ENCODE results near the gene SLC22A2. TPM values are rescaled to one million over a fixed set of nuclear protein-coding genes. Genes with fewer than 3 reads are reported as not detected.

The SLC22A2 gene
- total and polyA plus RNA-seq, 2 donors (not counting 3 experiments of a cell fraction or from before 2014, with no cell fraction given), result not detected

DNA sequence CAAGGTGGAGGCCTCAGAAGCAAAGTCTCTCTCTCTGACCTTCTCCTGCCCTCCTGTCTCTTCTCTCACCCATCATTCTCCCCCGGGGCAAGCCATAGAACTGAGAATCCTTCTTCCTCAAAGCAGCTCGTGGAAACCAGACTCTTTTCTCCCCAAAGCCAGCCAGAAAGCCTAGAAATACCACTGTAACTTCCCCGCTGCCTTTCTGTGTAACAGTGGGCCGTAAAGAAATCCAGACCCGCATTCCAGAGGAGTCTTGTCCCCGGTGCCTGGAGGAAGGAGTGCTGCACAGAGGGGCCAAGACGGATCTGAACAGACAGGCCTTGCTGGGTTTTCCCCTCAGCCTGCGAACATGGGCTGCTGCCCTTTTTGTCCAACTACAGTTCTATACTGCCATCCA lies 977 bp upstream of the SLC22A2 start:
- TF ChIP-seq, protein P1, sequence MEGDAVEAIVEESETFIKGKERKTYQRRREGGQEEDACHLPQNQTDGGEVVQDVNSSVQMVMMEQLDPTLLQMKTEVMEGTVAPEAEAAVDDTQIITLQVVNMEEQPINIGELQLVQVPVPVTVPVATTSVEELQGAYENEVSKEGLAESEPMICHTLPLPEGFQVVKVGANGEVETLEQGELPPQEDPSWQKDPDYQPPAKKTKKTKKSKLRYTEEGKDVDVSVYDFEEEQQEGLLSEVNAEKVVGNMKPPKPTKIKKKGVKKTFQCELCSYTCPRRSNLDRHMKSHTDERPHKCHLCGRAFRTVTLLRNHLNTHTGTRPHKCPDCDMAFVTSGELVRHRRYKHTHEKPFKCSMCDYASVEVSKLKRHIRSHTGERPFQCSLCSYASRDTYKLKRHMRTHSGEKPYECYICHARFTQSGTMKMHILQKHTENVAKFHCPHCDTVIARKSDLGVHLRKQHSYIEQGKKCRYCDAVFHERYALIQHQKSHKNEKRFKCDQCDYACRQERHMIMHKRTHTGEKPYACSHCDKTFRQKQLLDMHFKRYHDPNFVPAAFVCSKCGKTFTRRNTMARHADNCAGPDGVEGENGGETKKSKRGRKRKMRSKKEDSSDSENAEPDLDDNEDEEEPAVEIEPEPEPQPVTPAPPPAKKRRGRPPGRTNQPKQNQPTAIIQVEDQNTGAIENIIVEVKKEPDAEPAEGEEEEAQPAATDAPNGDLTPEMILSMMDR (IDR thresholded peaks at IDR 0.05; ENCODE audit: extremely low read depth in 1 of 2, insufficient read depth in 1 of 2, low read depth in 1 of 2, low read length in 2 of 2), result no peak
- TF ChIP-seq POLR2A (IDR thresholded peaks at IDR 0.05; ENCODE audit: low read depth, low read length) (no peak), GATA2 (IDR thresholded peaks at IDR 0.05; ENCODE audit: insufficient read depth, insufficient read length, low read depth, low read length) (no peak), MYC (IDR thresholded peaks at IDR 0.05; ENCODE audit: low read depth, low read length) (no peak), FOS (IDR thresholded peaks at IDR 0.05; ENCODE audit: borderline replicate concordance, insufficient read depth, low read length) (no peak), EZH2 (IDR thresholded peaks at IDR 0.05; ENCODE audit: borderline replicate concordance, low read depth, low read length, severe bottlenecking) (no peak)
- H3K27me3 ChIP-seq (ENCODE audit: control insufficient read depth in 2 of 2, insufficient read depth in 2 of 2, low read length in 2 of 2), result no peaks in the 10 kb centered on the region
- no peak overlapping the region for H3K9ac ChIP-seq (replicated peaks; ENCODE audit: extremely low read depth, insufficient read depth, low read length)
- POLR2A ChIA-PET, result no interaction called here
- H3K4me1 ChIP-seq (ENCODE audit: control insufficient read depth, extremely low read depth, insufficient read depth, low read length), result no peaks in the 10 kb centered on the region
- dilution Hi-C loops (cut with MboI; ENCODE audit: extremely low pct_ligation_motif_present, low sequenced_read_pairs), result no loop called here
- CTCF ChIA-PET, result no interaction called here
- no peak overlapping the region for H3K4me2 ChIP-seq (ENCODE audit: insufficient read depth, low read length)
- no peak overlapping the region for H3K27ac ChIP-seq (ENCODE audit: insufficient read depth, low read depth, low read length)
- no TSS peak for BruUV-seq (replicated peaks)
- DNase-seq (ENCODE audit: low read depth, low spot score) (no peak), FAIRE-seq (no peak)
- no peak overlapping the region for H2AFZ ChIP-seq (ENCODE audit: low read depth, low read length)
- intact Hi-C loops (cut with micrococcal nuclease), result no loop called here
- H3K9me1 ChIP-seq (replicated peaks; ENCODE audit: control insufficient read depth, extremely low read depth, insufficient read depth, low read length), result no peaks in the 10 kb centered on the region
- no peaks in the 10 kb centered on the region for H3K36me3 ChIP-seq (ENCODE audit: control insufficient read depth in 2 of 2, extremely low read depth in 1 of 2, insufficient read depth in 2 of 2, low read length in 2 of 2)
- H4K20me1 ChIP-seq (replicated peaks; ENCODE audit: control insufficient read depth, extremely low read depth, insufficient read depth, low read length), result no peaks in the 10 kb centered on the region
- no peak overlapping the region for H3K4me3 ChIP-seq (replicated peaks in 1 of 3; ENCODE audit: insufficient read depth in 1 of 3, low read depth in 1 of 3, low read length in 3 of 3)
- H3K79me2 ChIP-seq (ENCODE audit: control insufficient read depth, insufficient read depth, low read length), result no peaks in the 10 kb centered on the region
- peaks cover 5% of the 10 kb centered on the region for H3K9me3 ChIP-seq (replicated peaks; ENCODE audit: control insufficient read depth, insufficient read depth, low read length)

DNA sequence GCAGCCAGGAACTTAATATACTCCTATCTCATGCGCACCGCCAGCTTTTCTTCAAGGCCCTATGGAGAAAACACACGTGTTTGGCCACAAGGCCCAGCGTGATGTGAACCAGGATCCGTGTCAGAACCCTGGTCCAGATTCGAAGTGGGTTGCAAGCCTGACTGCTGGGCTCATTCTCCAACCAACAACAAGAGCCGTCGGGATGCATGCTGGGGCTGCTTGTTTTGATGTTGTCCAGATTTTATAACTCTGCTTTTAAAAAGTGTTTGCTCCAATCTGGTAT lies 463 bp upstream of the SLC22A2 start:
- Histone ChIP-seq H2AFZ (ENCODE audit: low read depth, low read length) (no peak overlapping the region), H3K9me1 (replicated peaks; ENCODE audit: control insufficient read depth, extremely low read depth, insufficient read depth, low read length) (no peaks in the 10 kb centered on the region), H3K9me3 (replicated peaks; ENCODE audit: control insufficient read depth, insufficient read depth, low read length) (peaks cover 5% of the 10 kb centered on the region), H3K36me3 (ENCODE audit: control insufficient read depth in 2 of 2, extremely low read depth in 1 of 2, insufficient read depth in 2 of 2, low read length in 2 of 2) (no peaks in the 10 kb centered on the region), H4K20me1 (replicated peaks; ENCODE audit: control insufficient read depth, extremely low read depth, insufficient read depth, low read length) (no peaks in the 10 kb centered on the region), H3K4me1 (ENCODE audit: control insufficient read depth, extremely low read depth, insufficient read depth, low read length) (no peaks in the 10 kb centered on the region), H3K27ac (ENCODE audit: insufficient read depth, low read depth, low read length) (no peak overlapping the region), H3K79me2 (ENCODE audit: control insufficient read depth, insufficient read depth, low read length) (no peaks in the 10 kb centered on the region), H3K4me3 (replicated peaks in 1 of 3; ENCODE audit: insufficient read depth in 1 of 3, low read depth in 1 of 3, low read length in 3 of 3) (no peak overlapping the region), H3K9ac (replicated peaks; ENCODE audit: extremely low read depth, insufficient read depth, low read length) (no peak overlapping the region), H3K27me3 (ENCODE audit: control insufficient read depth in 2 of 2, insufficient read depth in 2 of 2, low read length in 2 of 2) (no peaks in the 10 kb centered on the region), H3K4me2 (ENCODE audit: insufficient read depth, low read length) (no peak overlapping the region)
- dilution Hi-C loops (cut with MboI; ENCODE audit: extremely low pct_ligation_motif_present, low sequenced_read_pairs), result no loop called here
- ChIA-PET CTCF (no interaction called here), POLR2A (no interaction called here)
- TF ChIP-seq EZH2 (IDR thresholded peaks at IDR 0.05; ENCODE audit: borderline replicate concordance, low read depth, low read length, severe bottlenecking) (no peak), GATA2 (IDR thresholded peaks at IDR 0.05; ENCODE audit: insufficient read depth, insufficient read length, low read depth, low read length) (no peak), POLR2AphosphoS5 (IDR thresholded peaks at IDR 0.05; ENCODE audit: insufficient read depth, low read depth, low read length) (no peak), MYC (IDR thresholded peaks at IDR 0.05; ENCODE audit: low read depth, low read length) (no peak), FOS (IDR thresholded peaks at IDR 0.05; ENCODE audit: borderline replicate concordance, insufficient read depth, low read length) (no peak), JUN (IDR thresholded peaks at IDR 0.05; ENCODE audit: borderline replicate concordance, insufficient read depth, insufficient read length, low read depth) (no peak), POLR2A (IDR thresholded peaks at IDR 0.05; ENCODE audit: low read depth, low read length) (no peak)
- TF ChIP-seq, protein P1 (IDR thresholded peaks at IDR 0.05; ENCODE audit: extremely low read depth in 1 of 2, insufficient read depth in 1 of 2, low read depth in 1 of 2, low read length in 2 of 2), result no peak
- TF ChIP-seq, protein P2, sequence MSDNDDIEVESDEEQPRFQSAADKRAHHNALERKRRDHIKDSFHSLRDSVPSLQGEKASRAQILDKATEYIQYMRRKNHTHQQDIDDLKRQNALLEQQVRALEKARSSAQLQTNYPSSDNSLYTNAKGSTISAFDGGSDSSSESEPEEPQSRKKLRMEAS (IDR thresholded peaks at IDR 0.05; ENCODE audit: insufficient read depth, insufficient read length), result no peak
- FAIRE-seq (no peak), DNase-seq (ENCODE audit: low read depth, low spot score) (no peak)
- intact Hi-C loops (cut with micrococcal nuclease), result no loop called here
- no TSS peak for BruUV-seq (replicated peaks)

Measured in endothelial cell of umbilical vein (primary cell).